Activated naive CD4-positive, alpha-beta T cell treated with anti-CD3 and anti-CD28 coated beads, Interleukin-2, amount 10 ng/mL, durations not matched to agents 5 hours and 36 hours (primary cell): ENCODE measurements around the gene DCD. TPM values are rescaled to one million over a fixed set of nuclear protein-coding genes. Genes with fewer than 3 reads are reported as not detected.

Experiments used
- total RNA-seq, 2 experiments: library from RNA; stranded (reverse); gene quantifications; one replicate each; pipeline ENCODE4 v1.2.3, GENCODE V29; 2021

The DCD gene, protein sequence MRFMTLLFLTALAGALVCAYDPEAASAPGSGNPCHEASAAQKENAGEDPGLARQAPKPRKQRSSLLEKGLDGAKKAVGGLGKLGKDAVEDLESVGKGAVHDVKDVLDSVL
- not detected for total RNA-seq

DNA sequence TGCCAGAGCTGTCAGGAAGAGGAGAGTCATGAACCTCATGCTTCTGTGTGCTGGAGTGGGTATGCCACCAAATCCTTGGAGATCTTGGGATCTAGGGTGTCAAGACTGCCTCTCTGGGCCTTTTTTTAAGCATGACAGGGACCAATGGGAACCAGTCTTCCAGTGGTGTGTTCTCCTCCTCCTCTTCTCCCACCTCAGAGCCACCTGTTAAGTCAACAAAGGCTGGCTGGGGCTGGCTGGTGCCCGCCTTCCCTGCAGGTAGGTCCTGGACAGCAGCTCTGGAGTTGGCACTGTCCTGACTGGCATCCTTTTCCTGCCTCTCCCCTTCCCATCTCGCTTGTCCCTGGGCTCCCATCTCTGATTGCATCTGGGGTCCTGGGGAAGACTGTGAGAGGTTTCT is at the start of gene DCD:
DCD (minus strand) TSS at position 101 of the 400 bp plus-strand sequence; CDS start at position 39, 62 bp downstream.

GRCh38 chr12:54634795-54635194 is 13.4 kb downstream of the DCD start, which contains the start of gene LACRT:
Gene LACRT (minus strand): TSS chr12:54634895. CDS start chr12:54634841, 54 bp downstream.

Other genes starting within 250 kb of the DCD start
- 100 to 1,000 TPM in 1 of 2 experiments, 10 to 100 TPM in 1; 97.7 to 106 TPM for gene ITGA5, start 229.1 kb downstream of the DCD start, total RNA-seq
- 1 to 10 TPM; 8.7 to 9.2 TPM for gene GTSF1, start 174.8 kb downstream of the DCD start, total RNA-seq
- 100 to 1,000 TPM; 170 to 173 TPM for gene NCKAP1L, start 150.6 kb downstream of the DCD start, total RNA-seq
- gene PDE1B, start 98.8 kb downstream of the DCD start, total RNA-seq = 10 to 100 TPM; 11.9 TPM
- gene PPP1R1A, start 59.7 kb downstream of the DCD start, total RNA-seq = not detected
- not detected for gene LACRT, start 13.5 kb downstream of the DCD start, total RNA-seq
- not detected for gene MUCL1, start 206.2 kb upstream of the DCD start, total RNA-seq